RWPE2 (cell line): ENCODE data around the gene SEC23IP.
"Not testable (repeated sequence)": the region's sequence is repeated elsewhere in the genome, so short reads cannot be mapped to it uniquely, and the experiment has no call there.

Experiments used
- ATAC-seq: fragments of 200-7000 bp; cut with Tn5 transposase; 3 replicates; pipeline ENCODE4 v1.9.1; 2021; ENCODE audit warnings: low read depth
- DNase-seq: peaks from one replicate; pipeline ENCODE4 v3.0.0-alpha.2; 2020; ENCODE audit warnings: low spot score
- H3K27ac ChIP-seq: fragments of 450-650 bp; 2 replicates; pipeline ENCODE4 v1.5.1; 2017; ENCODE audit warnings: mild to moderate bottlenecking; ENCODE audit not compliant: poor library complexity, severe bottlenecking
- H3K27me3 ChIP-seq: fragments of 250-450 bp; sonication (Bioruptor Pico); 2 replicates; pipeline ENCODE4 v1.5.1; 2021; ENCODE audit warnings: mild to moderate bottlenecking, moderate library complexity; ENCODE audit not compliant: insufficient read depth, poor library complexity, severe bottlenecking
- H3K36me3 ChIP-seq: fragments of 250-450 bp; sonication (Bioruptor Pico); 2 replicates; pipeline ENCODE4 v1.5.1; 2020; ENCODE audit warnings: low read depth, mild to moderate bottlenecking, moderate library complexity
- H3K4me1 ChIP-seq: fragments of 250-450 bp; sonication (Bioruptor Pico); 2 replicates; pipeline ENCODE4 v1.5.1; 2021; ENCODE audit warnings: mild to moderate bottlenecking, moderate library complexity; ENCODE audit not compliant: insufficient read depth, poor library complexity, severe bottlenecking
- H3K4me3 ChIP-seq: fragments of 250-450 bp; sonication (Bioruptor Pico); 2 replicates; pipeline ENCODE4 v1.5.1; 2021; ENCODE audit warnings: mild to moderate bottlenecking, moderate library complexity; ENCODE audit not compliant: severe bottlenecking
- H3K9me3 ChIP-seq: fragments of 250-450 bp; sonication (Bioruptor Pico); 2 replicates; pipeline ENCODE4 v1.5.1; 2021; ENCODE audit warnings: mild to moderate bottlenecking, moderate library complexity; ENCODE audit not compliant: severe bottlenecking
- TF ChIP-seq, protein P1 (sequence below): fragments of 450-650 bp; IDR thresholded peaks from one replicate; pipeline ENCODE4 v1.5.1; 2017; ENCODE audit warnings: mild to moderate bottlenecking, moderate library complexity; ENCODE audit not compliant: poor library complexity, severe bottlenecking

The SEC23IP gene

DNA sequence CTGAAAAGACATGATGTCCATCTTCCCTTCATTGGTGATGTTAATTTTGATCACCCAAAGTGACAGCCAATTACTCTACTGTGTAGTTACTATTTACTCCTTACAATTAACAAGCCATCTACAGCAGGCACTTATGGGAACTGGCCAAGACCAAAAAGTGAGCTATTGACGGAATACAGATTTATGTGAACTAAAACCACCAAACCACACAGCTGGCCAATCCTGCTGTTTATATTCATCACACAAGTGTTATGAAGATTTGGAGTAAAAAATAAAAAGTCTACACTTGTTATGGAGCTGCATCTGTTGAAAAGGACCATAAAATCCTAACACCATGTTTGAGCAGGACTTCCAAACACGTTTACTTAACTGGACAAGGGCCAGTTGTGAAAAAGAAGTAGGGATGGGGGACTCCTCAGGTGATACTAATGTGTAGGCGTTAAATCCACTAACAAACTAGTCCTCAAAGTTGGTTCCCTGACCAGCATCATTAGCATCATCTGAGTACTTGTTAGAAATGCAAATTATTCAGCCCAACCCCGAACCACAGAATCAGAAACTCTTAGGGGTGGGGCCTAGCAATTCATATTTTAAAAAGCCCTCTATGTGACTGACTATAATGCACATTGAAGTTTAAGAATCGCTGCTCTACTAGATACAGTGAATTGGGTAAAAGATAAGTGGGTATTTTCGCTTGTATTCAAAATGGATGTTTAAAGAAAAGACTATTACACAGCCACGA, 31.5 kb upstream of the SEC23IP start:
- Histone ChIP-seq H3K9me3 (no peaks in the 10 kb centered on the region), H3K27ac (no peak overlapping the region), H3K4me1 (peaks cover 7% of the 10 kb centered on the region), H3K4me3 (no peak overlapping the region), H3K27me3 (no peaks in the 10 kb centered on the region), H3K36me3 (peaks cover 57% of the 10 kb centered on the region)
- DNase-seq, result no peak
- TF ChIP-seq, protein P1, sequence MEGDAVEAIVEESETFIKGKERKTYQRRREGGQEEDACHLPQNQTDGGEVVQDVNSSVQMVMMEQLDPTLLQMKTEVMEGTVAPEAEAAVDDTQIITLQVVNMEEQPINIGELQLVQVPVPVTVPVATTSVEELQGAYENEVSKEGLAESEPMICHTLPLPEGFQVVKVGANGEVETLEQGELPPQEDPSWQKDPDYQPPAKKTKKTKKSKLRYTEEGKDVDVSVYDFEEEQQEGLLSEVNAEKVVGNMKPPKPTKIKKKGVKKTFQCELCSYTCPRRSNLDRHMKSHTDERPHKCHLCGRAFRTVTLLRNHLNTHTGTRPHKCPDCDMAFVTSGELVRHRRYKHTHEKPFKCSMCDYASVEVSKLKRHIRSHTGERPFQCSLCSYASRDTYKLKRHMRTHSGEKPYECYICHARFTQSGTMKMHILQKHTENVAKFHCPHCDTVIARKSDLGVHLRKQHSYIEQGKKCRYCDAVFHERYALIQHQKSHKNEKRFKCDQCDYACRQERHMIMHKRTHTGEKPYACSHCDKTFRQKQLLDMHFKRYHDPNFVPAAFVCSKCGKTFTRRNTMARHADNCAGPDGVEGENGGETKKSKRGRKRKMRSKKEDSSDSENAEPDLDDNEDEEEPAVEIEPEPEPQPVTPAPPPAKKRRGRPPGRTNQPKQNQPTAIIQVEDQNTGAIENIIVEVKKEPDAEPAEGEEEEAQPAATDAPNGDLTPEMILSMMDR, result no peak
- no peak for ATAC-seq

DNA sequence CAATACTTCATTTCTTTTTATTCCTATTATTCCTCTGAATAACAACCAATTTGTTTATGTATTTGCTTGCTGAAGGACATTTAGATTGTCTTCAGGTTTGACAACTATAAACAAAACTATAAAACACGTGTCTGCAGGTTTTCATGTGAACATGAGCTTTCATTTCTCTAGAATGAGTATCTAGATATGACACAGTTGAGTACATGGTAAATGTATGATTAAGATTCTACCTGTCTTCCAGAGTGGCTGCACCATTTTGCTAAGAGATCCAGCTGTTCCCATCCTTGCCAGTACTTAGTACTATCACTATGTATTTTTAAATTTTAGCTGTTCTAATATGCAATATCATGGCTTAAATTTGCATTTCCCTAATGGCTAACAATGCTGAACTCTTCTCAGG, 30.0 kb upstream of the SEC23IP start:
- ATAC-seq (no peak), DNase-seq (no peak)
- Histone ChIP-seq H3K9me3 (no peaks in the 10 kb centered on the region), H3K36me3 (peaks cover 44% of the 10 kb centered on the region), H3K27ac (no peak overlapping the region), H3K4me1 (peaks cover 7% of the 10 kb centered on the region), H3K27me3 (no peaks in the 10 kb centered on the region), H3K4me3 (no peak overlapping the region)
- TF ChIP-seq, protein P1, result no peak

DNA sequence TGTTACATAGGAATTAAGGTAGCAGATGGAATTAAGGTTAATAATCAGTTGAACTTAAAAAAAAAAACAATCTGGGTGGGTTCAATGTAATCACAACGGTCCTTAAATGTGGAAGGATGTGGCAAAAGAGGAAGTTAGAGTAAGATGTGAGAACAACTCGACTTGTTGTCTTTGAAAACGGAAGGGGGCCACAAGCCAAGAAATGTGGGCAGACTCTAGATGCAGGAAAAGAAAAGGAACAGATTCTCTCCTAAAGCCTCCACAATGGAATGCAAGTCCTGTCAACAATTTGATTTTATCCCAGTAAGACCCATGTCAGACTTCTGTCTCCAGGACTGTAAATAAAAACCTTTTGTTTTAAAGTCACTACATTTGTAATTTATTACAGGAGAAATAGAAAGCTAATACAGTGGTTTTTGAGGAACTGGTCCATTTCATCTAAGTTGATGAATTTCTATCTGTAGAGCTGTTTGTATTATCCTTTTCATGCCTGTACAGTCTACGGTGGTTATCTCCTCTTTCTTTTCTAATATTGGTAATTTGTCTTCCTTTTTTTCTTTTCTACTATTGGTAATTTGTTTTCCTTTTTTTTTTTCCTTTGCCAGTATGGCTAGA, 28.5 kb upstream of the SEC23IP start:
- Histone ChIP-seq H3K4me1 (peaks cover 7% of the 10 kb centered on the region), H3K36me3 (peaks cover 30% of the 10 kb centered on the region), H3K27ac (no peak overlapping the region), H3K4me3 (no peak overlapping the region), H3K9me3 (no peaks in the 10 kb centered on the region), H3K27me3 (no peaks in the 10 kb centered on the region)
- DNase-seq, result no peak
- no peak for ATAC-seq
- TF ChIP-seq, protein P1, result no peak

DNA sequence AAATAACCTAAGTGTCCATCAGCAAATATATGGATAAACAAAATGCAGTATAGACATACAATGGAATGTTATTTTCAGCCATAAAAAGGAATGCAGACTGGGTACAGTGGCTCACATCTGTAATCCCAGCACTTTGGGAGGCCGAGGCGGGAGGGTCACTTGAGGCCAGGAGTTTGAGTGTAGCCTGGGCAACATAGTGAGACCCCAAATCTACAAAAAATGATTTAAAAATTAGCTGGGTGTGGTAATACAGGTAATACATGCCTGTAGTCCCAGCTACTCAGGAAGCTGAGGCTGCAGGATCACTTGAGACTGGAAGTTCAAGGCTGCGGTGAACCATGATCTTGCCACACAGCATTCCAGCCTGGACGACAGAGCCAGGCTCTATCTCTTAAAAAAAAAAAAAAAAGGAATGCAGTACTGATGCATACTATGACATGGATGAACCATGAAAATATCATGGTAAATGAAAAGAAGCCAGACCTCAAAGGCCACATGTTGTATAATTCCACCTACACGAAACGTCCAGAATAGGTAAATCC, 26.8 kb upstream of the SEC23IP start:
- H3K4me3 ChIP-seq, result no peak overlapping the region
- peaks cover 24% of the 10 kb centered on the region for H3K36me3 ChIP-seq
- H3K4me1 ChIP-seq, result peaks cover 4% of the 10 kb centered on the region
- no peaks in the 10 kb centered on the region for H3K27me3 ChIP-seq
- TF ChIP-seq, protein P1, result no peak
- H3K27ac ChIP-seq, result no peak overlapping the region
- DNase-seq (no peak), ATAC-seq (no peak)
- H3K9me3 ChIP-seq, result no peaks in the 10 kb centered on the region

DNA sequence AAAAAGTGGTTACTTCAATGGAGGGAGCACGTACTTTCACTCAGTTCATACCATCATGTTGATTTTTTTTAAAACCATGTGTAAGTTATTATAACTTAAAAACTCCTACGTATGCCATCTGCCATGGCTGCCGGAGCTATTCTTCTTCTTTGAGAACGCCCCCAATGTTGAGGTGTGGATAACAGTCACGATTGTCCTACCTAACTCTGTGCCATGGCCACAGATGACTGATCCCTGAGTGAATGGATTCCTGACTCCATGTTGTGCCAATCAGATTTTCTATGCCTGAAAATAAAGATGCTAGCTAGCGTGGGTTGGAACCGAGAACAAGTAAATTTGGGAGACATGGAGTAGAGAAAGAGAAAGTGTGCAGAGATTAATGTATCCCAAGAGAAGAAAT, 25.2 kb upstream of the SEC23IP start:
- H3K27me3 ChIP-seq, result no peaks in the 10 kb centered on the region
- no peak overlapping the region for H3K27ac ChIP-seq
- peaks cover 23% of the 10 kb centered on the region for H3K36me3 ChIP-seq
- ATAC-seq (no peak), DNase-seq (no peak)
- H3K4me3 ChIP-seq, result no peak overlapping the region
- H3K9me3 ChIP-seq, result no peaks in the 10 kb centered on the region
- TF ChIP-seq, protein P1, result no peak
- H3K4me1 ChIP-seq, result peaks cover 4% of the 10 kb centered on the region

DNA sequence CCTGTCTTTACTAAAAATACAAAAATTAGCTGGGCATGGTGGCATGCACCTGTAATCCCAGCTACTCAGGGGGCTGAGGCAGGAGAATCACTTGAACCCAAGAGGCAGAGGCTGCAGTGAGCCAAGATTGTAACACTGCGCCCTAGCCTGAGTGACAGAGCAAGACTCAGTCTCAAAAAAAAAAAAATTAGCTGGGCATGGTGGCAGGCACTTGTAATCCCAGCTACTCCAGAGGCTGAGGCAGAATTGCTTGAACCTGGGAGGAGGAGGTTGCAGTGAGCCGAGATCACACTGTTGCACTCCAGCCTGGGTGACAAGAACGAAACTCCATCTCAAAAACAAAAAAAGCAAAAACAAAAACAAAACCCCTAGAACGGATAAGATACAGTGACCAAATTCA, 23.1 kb upstream of the SEC23IP start:
- not testable (repeated sequence) for H3K4me1 ChIP-seq, H3K27ac ChIP-seq, ATAC-seq, H3K4me3 ChIP-seq, H3K9me3 ChIP-seq, H3K27me3 ChIP-seq, DNase-seq
- peaks cover 18% of the 10 kb centered on the region for H3K36me3 ChIP-seq
